ENCODE results near the gene ELMOD1.

ELMOD1 gene

GRCh38 chr11:107695446-107695845 is 104.5 kb downstream of the ELMOD1 start:
- no peak overlapping the region for H3K4me3 ChIP-seq (ENCODE audit: low read depth, low read length)
- peak; percentile 58 for DNase-seq (ENCODE audit: low read depth)
- TF ChIP-seq, protein P1, sequence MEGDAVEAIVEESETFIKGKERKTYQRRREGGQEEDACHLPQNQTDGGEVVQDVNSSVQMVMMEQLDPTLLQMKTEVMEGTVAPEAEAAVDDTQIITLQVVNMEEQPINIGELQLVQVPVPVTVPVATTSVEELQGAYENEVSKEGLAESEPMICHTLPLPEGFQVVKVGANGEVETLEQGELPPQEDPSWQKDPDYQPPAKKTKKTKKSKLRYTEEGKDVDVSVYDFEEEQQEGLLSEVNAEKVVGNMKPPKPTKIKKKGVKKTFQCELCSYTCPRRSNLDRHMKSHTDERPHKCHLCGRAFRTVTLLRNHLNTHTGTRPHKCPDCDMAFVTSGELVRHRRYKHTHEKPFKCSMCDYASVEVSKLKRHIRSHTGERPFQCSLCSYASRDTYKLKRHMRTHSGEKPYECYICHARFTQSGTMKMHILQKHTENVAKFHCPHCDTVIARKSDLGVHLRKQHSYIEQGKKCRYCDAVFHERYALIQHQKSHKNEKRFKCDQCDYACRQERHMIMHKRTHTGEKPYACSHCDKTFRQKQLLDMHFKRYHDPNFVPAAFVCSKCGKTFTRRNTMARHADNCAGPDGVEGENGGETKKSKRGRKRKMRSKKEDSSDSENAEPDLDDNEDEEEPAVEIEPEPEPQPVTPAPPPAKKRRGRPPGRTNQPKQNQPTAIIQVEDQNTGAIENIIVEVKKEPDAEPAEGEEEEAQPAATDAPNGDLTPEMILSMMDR (conservative IDR thresholded peaks at IDR 0.05; ENCODE audit: low read depth, low read length), result no peak

- H3K4me3 ChIP-seq (ENCODE audit: low read depth, low read length), result no peak overlapping the region
- TF ChIP-seq, protein P1 (conservative IDR thresholded peaks at IDR 0.05; ENCODE audit: low read depth, low read length), result no peak
- peak; percentile 90 for DNase-seq (ENCODE audit: low read depth)
These were observed 105.2 kb downstream of the ELMOD1 start for GRCh38 chr11:107696140-107696539.

DNA sequence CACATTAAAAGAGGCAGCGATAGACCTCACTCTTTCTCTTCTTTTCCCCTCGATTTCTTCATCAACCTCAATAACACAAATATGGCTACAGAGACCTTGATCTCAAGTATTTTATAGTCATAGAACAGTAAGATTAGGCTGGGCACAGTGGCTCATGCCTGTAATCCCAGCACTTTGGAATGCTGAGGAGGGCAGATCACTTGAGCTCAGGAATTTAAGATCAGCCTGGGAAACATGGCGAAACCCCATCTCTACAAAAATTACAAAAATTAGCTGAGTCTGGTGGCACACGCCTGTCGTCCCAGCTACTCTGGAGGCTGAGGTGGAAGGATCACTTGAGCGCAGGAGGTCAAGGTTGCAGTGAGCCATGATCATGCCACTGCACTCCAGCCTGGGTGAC is 106.3 kb downstream of the ELMOD1 start:
- no peak for DNase-seq (ENCODE audit: low read depth)
- H3K4me3 ChIP-seq (ENCODE audit: low read depth, low read length), result no peak overlapping the region
- TF ChIP-seq, protein P1 (conservative IDR thresholded peaks at IDR 0.05; ENCODE audit: low read depth, low read length), result no peak

GRCh38 chr11:107699371-107700285 is 108.7 kb downstream of the ELMOD1 start:
- no peak for DNase-seq (ENCODE audit: low read depth)
- TF ChIP-seq, protein P1 (conservative IDR thresholded peaks at IDR 0.05; ENCODE audit: low read depth, low read length), result no peak
- H3K4me3 ChIP-seq (ENCODE audit: low read depth, low read length), result no peak overlapping the region

- DNase-seq (ENCODE audit: low read depth), result no peak
- TF ChIP-seq, protein P1 (conservative IDR thresholded peaks at IDR 0.05; ENCODE audit: low read depth, low read length), result no peak
- H3K4me3 ChIP-seq (ENCODE audit: low read depth, low read length), result no peak overlapping the region
These were observed 111.2 kb downstream of the ELMOD1 start for GRCh38 chr11:107702109-107702660.

DNA sequence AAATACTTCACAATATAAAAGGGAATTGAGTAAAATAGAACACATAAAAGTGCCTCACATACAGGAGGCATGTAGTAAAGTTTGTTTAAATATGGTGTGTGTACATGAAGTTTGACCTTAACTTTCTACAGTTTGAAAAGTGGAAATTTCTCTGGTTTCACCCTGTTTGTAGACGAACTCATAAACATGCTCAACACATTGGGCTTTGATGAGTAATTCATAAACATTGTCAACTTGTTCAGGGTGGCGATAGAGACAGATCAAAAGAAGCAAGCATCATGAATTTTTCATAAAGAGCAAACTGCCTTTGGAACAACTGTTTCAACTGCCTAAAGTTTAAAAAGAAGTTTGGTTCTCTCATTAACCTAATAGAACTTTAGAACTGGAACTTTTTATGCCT is 111.8 kb downstream of the ELMOD1 start:
- no peak overlapping the region for H3K4me3 ChIP-seq (ENCODE audit: low read depth, low read length)
- peak; percentile 31 for DNase-seq (ENCODE audit: low read depth)
- TF ChIP-seq, protein P1 (conservative IDR thresholded peaks at IDR 0.05; ENCODE audit: low read depth, low read length), result no peak

All from choroid plexus epithelial cell (primary cell).